Caki2 (cell line): ENCODE measurements around the gene RAB27B. TPM values are rescaled to one million over a fixed set of nuclear protein-coding genes. Genes with fewer than 3 reads are reported as not detected.

Experiments
- DNase-seq: peaks from one replicate; pipeline ENCODE4 v3.0.0-alpha.2; 2015; ENCODE audit warnings: low read depth
- in situ Hi-C: cut with HindIII; loops from 2 replicates; pipeline ENCODE4 v1.10.0; 2016; ENCODE audit warnings: low sequenced_read_pairs, low pct_unique_long_range_greater_than_20kb, mixed read lengths
- total RNA-seq: library from RNA; depleted of rRNA; stranded (reverse); fragments of >200 nt; shearing (Covaris generic); gene quantifications from 2 replicates; pipeline ENCODE4 v1.2.3, GENCODE V29; 2014; ENCODE audit warnings: low replicate concordance

Gene RAB27B
- total RNA-seq, 1 experiment from 2014 or later, result 1.5 TPM

GRCh38 chr18:54883816-54884604 is 55.7 kb downstream of the RAB27B start:
- no peak for DNase-seq
- in situ Hi-C loops, result no loop called here

GRCh38 chr18:54888378-54888777 is 60.1 kb downstream of the RAB27B start:
- no peak for DNase-seq
- in situ Hi-C loops, result no loop called here

- no peak for DNase-seq
- in situ Hi-C loops, result no loop called here
Measured at GRCh38 chr18:54888933-54889332, 60.7 kb downstream of the RAB27B start.

GRCh38 chr18:54899500-54899899 is 71.2 kb downstream of the RAB27B start:
- no peak for DNase-seq
- in situ Hi-C loops, result no loop called here

GRCh38 chr18:54900290-54900689 is 72.0 kb downstream of the RAB27B start:
- DNase-seq, result no peak
- in situ Hi-C loops, result no loop called here

- no peak for DNase-seq
- in situ Hi-C loops, result no loop called here
Measured at GRCh38 chr18:54904581-54904980, 76.3 kb downstream of the RAB27B start.

GRCh38 chr18:54905629-54906028 is 77.4 kb downstream of the RAB27B start:
- DNase-seq, result no peak
- in situ Hi-C loops, result no loop called here

- in situ Hi-C loops, result no loop called here
- DNase-seq, result no peak
Measured at GRCh38 chr18:54906331-54907185, 78.3 kb downstream of the RAB27B start.

GRCh38 chr18:54909538-54909937 is 81.3 kb downstream of the RAB27B start:
- in situ Hi-C loops, result no loop called here
- DNase-seq, result no peak

GRCh38 chr18:54910161-54910919 is 82.1 kb downstream of the RAB27B start:
- no peak for DNase-seq
- in situ Hi-C loops, result no loop called here

GRCh38 chr18:54911551-54911950 is 83.3 kb downstream of the RAB27B start:
- in situ Hi-C loops, result no loop called here
- no peak for DNase-seq

GRCh38 chr18:54914816-54915215 is 86.5 kb downstream of the RAB27B start:
- DNase-seq, result no peak
- in situ Hi-C loops, result no loop called here

GRCh38 chr18:54916507-54916906 is 88.2 kb downstream of the RAB27B start:
- DNase-seq, result no peak
- in situ Hi-C loops, result no loop called here

- DNase-seq, result no peak
- in situ Hi-C loops, result no loop called here
Measured at GRCh38 chr18:54918060-54918459, 89.8 kb downstream of the RAB27B start.

GRCh38 chr18:54919412-54919811 is 91.1 kb downstream of the RAB27B start:
- in situ Hi-C loops, result no loop called here
- DNase-seq, result no peak

GRCh38 chr18:54923339-54923956 is 95.2 kb downstream of the RAB27B start:
- in situ Hi-C loops, result no loop called here
- no peak for DNase-seq

GRCh38 chr18:54924948-54925347 is 96.7 kb downstream of the RAB27B start:
- DNase-seq, result no peak
- in situ Hi-C loops, result no loop called here

GRCh38 chr18:54926593-54927325 is 98.5 kb downstream of the RAB27B start:
- no peak for DNase-seq
- in situ Hi-C loops, result no loop called here
